Memory B cell (primary cell): ENCODE measurements around the gene TREX2.
"Not testable (repeated sequence)": the region's sequence is repeated elsewhere in the genome, so short reads cannot be mapped to it uniquely, and the experiment has no call there.

ENCODE experiments used
- ATAC-seq: fragments of 150-1000 bp; cut with Tn5 transposase; 2 replicates; pipeline ENCODE4 v1.10.0; 2021; ENCODE audit warnings: low read depth, mild to moderate bottlenecking, moderate library complexity
- DNase-seq, 2 donors: peaks; one replicate each; pipeline ENCODE4 v3.0.0; 2022; ENCODE audit warnings: low spot score in 2 of 2
- H3K27ac Mint-ChIP-seq: one replicate; pipeline ENCODE4 v1.8.0; 2022; ENCODE audit warnings: mild to moderate bottlenecking, moderate library complexity, mixed read lengths
- H3K27me3 Mint-ChIP-seq: one replicate; pipeline ENCODE4 v1.8.0; 2022; ENCODE audit warnings: mixed read lengths
- H3K36me3 Mint-ChIP-seq: one replicate; pipeline ENCODE4 v1.8.0; 2022; ENCODE audit warnings: mild to moderate bottlenecking, mixed read lengths
- H3K4me1 Mint-ChIP-seq: one replicate; pipeline ENCODE4 v1.8.0; 2022; ENCODE audit warnings: mixed read lengths
- H3K4me3 Mint-ChIP-seq: one replicate; pipeline ENCODE4 v1.8.0; 2022; ENCODE audit warnings: mild to moderate bottlenecking, moderate library complexity, mixed read lengths
- H3K9me3 Mint-ChIP-seq: one replicate; pipeline ENCODE4 v1.8.0; 2022; ENCODE audit warnings: mixed read lengths

TREX2 gene

DNA sequence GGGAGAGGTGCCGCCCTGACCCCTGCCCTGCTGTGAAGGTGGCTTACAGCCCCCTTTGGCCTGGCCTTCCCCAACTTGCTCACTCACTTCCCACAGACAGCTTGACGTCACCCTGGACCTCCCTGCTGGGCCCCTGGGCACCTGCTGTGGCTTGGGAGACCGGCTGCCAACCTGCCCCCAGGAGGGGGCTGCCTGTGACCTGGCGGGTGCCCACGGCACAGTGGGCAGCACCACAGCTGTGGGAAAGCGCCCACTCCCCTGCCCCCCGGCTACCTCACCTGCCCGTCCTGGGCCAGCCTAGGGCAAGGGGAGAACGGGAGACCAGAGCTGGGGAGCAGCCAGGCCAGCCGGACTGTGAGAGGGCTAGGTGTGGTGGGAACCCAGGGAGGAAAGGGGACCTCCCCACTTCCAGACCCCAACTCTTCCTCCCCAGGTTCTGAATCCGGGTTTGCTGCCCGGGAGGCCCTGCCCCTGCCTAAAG is 36.9 kb downstream of the TREX2 start:
- Mint-ChIP-seq H3K4me1 (peaks cover 9% of the 10 kb centered on the region), H3K36me3 (no peaks in the 10 kb centered on the region), H3K27ac (no peak overlapping the region), H3K9me3 (no peaks in the 10 kb centered on the region), H3K27me3 (no peaks in the 10 kb centered on the region), H3K4me3 (no peak overlapping the region)
- DNase-seq (no peak), ATAC-seq (no peak)

DNA sequence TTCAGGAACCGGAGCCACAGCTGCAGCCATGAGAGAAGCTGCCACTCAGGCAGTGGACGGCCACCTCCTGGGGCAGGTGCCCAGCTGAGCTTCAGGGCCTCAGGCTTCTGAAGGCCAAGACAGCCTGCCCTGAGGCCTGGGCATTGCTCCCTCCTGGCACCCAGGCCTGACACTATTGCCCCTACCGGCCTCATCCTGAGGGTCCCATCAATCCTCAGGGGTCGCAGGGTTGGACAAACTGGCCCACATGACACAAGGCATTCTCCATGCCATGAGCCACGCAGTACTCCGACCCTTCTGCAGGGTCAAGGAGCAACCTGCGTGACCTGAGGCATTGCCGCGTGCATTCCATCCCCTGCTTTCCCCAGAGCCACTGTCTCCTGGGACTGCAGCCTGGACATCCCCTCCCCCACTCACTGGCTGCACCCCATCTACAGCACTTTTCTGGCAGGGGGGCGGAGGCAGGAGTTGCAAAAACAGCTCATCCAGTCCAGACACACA is 37.6 kb downstream of the TREX2 start:
- Mint-ChIP-seq H3K36me3 (no peaks in the 10 kb centered on the region), H3K9me3 (no peaks in the 10 kb centered on the region), H3K27ac (no peak overlapping the region), H3K4me3 (no peak overlapping the region), H3K4me1 (peaks cover 9% of the 10 kb centered on the region), H3K27me3 (no peaks in the 10 kb centered on the region)
- ATAC-seq (no peak), DNase-seq (no peak)

DNA sequence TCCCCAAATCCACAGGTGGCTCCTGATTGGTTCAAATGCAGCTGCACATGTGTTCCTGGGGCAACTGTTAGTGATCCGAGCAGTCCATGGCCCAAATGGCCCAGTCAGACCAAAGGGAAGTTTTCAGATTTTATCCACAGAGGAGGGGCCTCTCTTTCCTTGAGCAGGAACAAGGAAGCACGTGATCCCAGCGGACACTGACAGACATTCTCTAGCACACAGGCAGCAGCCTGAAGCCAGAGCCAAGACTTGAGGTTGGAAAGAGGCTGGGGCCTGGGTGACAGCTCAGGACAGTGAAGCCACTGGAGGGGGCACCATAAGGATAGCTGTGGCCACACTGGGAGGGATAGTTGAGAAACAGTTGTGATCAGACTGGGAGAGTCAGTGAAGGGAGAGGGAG is 38.1 kb downstream of the TREX2 start:
- Mint-ChIP-seq H3K27me3 (no peaks in the 10 kb centered on the region), H3K36me3 (no peaks in the 10 kb centered on the region), H3K27ac (no peak overlapping the region), H3K9me3 (no peaks in the 10 kb centered on the region), H3K4me3 (no peak overlapping the region), H3K4me1 (peaks cover 9% of the 10 kb centered on the region)
- DNase-seq (no peak), ATAC-seq (no peak)

DNA sequence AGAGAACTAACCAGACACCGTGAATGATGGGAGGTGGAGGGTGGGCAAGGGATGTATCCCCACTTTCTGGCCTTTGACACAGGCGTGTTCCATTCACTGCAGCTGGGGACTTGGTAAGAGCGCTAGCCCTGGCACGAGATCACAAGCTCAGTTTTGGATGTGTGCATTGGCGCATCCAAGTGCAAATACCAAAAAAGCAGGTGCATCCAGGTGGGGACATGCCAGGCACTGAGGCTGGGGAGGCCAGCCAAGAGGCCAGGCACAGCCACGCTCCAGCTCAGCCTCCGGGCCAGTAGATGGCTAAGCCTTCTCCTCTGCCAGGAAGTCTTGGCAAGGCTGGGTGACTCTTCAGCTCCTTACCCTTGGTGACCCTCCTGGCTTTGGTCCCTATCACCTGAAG is 39.0 kb downstream of the TREX2 start:
- no peak overlapping the region for H3K4me3 Mint-ChIP-seq

DNA sequence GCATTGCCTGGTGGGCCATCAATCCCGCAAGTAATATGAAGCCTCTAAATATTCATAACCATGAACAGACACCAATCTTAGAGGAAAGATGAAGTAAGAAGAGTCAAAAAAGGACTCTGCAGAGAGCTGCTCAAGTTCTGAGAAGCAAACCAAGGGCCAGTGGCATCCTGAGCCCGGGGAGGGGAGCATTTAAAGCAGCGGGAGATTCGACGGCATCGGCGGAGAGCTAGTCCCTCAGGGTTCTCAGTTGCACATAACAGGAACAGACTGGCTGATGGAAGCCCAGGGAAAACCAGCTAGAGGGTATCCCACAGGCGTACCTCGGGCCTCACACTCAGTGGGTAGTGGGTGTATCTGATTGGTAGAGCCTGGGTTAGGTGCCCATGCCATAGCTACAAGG is 39.8 kb downstream of the TREX2 start:
- Mint-ChIP-seq H3K36me3 (no peaks in the 10 kb centered on the region), H3K27ac (no peak overlapping the region), H3K4me3 (no peak overlapping the region), H3K9me3 (no peaks in the 10 kb centered on the region), H3K4me1 (no peaks in the 10 kb centered on the region), H3K27me3 (no peaks in the 10 kb centered on the region)
- no peak for ATAC-seq
- no peak for DNase-seq

More for the DNA sequence above, 39.0 kb downstream of the TREX2 start:
- Mint-ChIP-seq H3K4me1 (peaks cover 2% of the 10 kb centered on the region), H3K36me3 (no peaks in the 10 kb centered on the region), H3K27ac (no peak overlapping the region), H3K9me3 (no peaks in the 10 kb centered on the region), H3K27me3 (no peaks in the 10 kb centered on the region)
- no peak for ATAC-seq
- DNase-seq: no peak

DNA sequence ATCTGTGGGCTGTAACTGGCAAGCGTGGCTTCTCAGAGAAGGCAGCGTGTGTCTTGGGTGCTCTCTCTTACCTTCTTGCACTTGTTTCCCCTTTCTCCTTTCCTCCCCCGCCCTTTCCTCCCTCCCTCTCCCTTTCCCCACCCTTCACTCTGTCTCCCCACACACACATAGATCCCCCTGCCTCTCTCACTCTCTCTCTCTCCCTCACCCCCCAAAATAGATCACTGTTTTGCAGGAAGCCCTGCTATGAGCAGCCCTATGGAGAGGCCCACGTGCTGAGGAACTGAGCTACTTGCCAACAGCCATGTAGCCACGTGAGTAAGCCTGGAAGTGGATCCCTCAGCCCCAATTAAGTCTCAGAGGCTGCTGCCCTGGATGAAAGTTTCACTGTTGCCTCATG is 40.4 kb downstream of the TREX2 start:
- Mint-ChIP-seq H3K4me3 (no peak overlapping the region), H3K36me3 (no peaks in the 10 kb centered on the region), H3K4me1 (no peaks in the 10 kb centered on the region), H3K27me3 (no peaks in the 10 kb centered on the region), H3K27ac (no peak overlapping the region), H3K9me3 (no peaks in the 10 kb centered on the region)
- DNase-seq (no peak), ATAC-seq (no peak)

DNA sequence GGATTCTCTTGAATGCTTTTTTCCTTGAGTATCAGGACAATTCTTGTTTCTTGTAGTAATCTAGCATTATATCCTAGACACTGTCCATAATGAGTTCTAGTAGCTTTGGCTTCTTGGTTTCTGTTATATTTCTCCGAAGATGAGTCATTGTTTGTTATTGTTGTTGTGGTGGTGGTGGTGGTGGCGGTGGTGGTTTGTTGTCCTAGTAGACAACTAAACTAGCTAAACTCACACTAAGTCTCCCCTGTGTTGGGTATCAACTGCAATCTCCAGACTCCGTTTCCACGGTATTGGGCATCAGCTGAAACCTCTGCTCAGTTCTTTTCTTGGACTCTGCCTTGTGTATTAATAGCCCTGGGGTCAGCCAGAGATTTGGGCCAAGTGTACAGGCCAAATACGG is 41.5 kb downstream of the TREX2 start:
- DNase-seq, H3K27me3 Mint-ChIP-seq, H3K4me1 Mint-ChIP-seq, H3K4me3 Mint-ChIP-seq, H3K36me3 Mint-ChIP-seq, ATAC-seq, H3K27ac Mint-ChIP-seq, H3K9me3 Mint-ChIP-seq: not testable (repeated sequence)

DNA sequence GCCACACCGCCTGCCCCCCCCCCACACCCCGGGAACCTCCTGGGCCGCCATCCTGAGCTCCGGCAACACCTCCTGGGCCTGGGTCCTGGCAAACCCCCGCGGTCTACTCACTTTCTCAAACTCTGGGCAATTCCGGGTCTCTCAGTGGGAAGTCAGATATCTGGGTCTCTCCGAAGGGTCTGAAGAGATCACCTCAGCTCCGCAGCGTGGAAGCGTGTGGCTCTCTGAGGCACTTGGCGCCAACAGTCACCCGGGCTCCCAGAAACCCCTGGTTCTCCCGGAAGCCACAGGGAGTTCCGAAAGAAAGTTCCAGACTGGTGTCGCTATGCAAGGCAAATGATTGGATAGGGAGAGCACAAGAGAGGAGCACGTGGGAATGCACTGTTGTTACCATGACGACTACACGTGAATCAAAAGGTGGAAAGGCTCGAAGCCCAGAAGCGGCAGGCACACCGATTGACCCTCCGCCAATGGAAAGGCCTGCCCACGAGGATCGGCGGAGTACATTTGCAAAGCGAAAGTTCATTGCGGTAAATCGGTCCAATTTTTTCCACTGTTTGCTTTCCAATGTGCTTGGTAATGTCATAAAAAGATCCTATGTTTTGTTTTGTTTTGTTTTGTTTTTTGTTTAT is 44.6 kb downstream of the TREX2 start, which contains the start of gene PNMA6E:
PNMA6E (minus strand) TSS at position 218 of the 632 bp plus-strand sequence. CDS start 2,501 bp downstream, outside the sequence.
- no peaks in the 10 kb centered on the region for H3K9me3 Mint-ChIP-seq
- no peak for DNase-seq
- peaks cover 2% of the 10 kb centered on the region for H3K27me3 Mint-ChIP-seq
- H3K36me3 Mint-ChIP-seq: no peaks in the 10 kb centered on the region
- ATAC-seq: no peak
- peaks cover 3% of the 10 kb centered on the region for H3K4me1 Mint-ChIP-seq
- H3K4me3 Mint-ChIP-seq: no peak within 1 kb of the TSS
- no peak within 1 kb of the TSS for H3K27ac Mint-ChIP-seq

DNA sequence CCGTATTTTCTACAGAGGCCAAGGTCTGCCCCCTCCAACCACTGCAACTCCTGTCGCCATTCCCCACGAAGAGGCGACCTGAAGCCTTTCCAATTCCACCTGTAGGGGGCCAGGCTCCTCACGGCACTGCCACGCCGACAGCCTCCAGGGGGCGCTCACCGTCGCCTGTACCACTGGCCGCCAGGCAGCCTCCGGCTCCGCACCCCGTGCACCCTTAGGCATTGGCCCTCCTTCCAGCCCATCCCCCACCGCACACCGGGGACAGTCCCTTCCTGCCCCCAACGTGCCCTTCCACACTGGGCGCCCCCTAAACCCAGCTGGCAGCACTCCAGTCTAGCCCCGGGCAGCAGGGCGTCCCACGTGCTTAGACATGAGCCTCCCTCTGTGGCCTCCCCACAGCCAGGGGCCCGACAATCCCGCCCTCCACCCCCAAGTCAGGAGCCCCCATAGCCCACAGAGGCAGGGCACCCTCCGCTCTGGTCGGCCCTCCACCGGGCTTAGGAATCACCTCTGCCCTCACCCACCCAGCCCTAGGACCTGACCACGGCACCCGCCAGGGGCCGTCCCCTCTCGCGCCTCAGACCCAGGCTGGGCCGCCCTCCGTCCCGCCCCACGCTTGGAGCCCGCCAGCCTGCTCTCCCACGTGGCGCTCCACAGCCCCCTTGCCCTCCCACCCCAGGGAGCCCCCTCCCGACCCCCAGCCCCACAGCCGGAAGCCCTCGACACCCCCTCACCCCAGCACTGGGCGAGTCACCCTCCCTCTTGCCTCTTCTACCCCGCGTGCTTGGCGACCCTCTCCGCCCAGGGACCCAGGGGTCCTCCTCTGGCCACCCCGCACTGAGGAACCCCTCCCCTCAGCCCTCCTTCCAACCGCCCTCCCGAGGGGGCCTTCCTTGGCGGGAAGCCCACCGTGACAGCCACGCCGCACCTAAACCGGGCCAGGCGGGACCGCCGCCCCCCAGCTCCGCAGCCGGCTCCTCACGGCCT is 45.4 kb downstream of the TREX2 start:
- H3K36me3 Mint-ChIP-seq: no peaks in the 10 kb centered on the region
- peaks cover 3% of the 10 kb centered on the region for H3K4me1 Mint-ChIP-seq
- H3K9me3 Mint-ChIP-seq: no peaks in the 10 kb centered on the region
- peak; percentile 38 to 46 for DNase-seq
- peak; percentile 82 for ATAC-seq
- H3K27me3 Mint-ChIP-seq: peaks cover 2% of the 10 kb centered on the region
- H3K27ac Mint-ChIP-seq: no peak overlapping the region
- H3K4me3 Mint-ChIP-seq: no peak overlapping the region

DNA sequence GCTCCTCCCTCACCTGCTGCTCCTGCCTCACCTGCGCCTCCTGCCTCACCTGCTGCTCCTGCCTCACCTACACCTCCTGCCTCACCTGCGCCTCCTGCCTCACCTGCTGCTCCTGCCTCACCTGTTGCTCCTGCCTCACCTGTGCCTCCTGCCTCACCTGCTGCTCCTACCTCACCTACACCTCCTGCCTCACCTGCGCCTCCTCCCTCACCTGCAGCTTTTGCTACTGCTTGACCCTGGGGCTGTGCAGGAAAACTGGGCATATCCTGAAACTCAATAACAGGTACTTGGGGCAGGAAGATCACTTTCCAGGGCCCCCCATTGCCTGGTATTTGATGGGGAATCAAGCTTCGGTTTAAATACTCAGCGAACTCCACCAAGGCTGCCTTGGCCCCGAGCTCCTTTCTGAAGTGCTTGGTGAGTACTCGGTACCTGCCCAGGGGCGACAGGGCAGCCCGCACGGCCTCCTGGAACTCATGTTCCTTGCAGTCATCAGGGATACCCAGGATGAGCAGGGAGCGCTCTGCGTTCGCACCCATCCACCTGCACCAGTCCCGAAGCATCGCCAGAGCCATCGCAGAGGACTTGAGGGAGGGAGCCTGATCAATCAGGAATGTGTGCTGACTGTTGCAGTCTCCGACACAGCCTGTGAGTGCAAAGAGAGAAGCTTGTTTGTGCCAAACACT is 47.4 kb downstream of the TREX2 start:
- H3K4me1 Mint-ChIP-seq: peaks cover 3% of the 10 kb centered on the region
- DNase-seq: no peak

DNA sequence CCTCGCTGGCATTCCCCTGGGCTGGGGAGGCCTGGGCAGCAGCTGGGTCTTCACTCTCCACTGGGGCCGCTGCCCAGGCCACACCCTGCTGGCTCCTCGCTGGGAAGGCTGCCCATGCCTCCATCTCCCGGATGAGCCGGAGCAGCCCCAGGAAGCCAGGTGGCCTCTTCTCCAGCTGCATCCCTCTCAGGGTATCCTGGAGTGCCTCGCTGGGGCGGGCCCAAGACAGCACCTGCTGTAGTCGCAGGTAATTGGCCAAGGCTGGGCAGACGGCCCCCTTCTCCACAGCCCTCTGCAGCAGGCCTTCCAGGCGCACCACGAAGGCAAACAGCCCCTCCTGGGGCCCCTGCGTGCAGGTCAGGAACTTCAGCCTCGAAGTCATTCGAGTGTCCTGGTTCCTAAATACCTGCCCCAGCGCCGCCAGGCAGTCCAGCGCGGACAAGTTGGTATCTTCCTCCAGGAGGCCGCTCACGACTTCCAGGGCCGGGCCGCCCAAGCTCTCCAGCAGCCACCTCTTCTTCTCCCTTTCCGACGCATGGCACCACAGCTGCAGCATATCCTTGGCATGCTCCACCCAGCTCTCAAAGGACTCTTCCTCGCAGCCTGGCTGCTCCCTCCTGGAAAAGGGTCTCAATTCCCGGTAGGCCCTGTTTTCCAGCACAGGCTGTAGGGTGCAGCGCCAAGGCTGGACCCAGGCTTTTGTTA is 48.4 kb downstream of the TREX2 start:
- peaks cover 4% of the 10 kb centered on the region for H3K27me3 Mint-ChIP-seq
- no peaks in the 10 kb centered on the region for H3K36me3 Mint-ChIP-seq
- no peak overlapping the region for H3K27ac Mint-ChIP-seq
- no peaks in the 10 kb centered on the region for H3K9me3 Mint-ChIP-seq
- peaks cover 3% of the 10 kb centered on the region for H3K4me1 Mint-ChIP-seq
- ATAC-seq (no peak), DNase-seq (no peak)
- H3K4me3 Mint-ChIP-seq: no peak overlapping the region

More for the DNA sequence above, 47.4 kb downstream of the TREX2 start:
- Mint-ChIP-seq H3K36me3 (no peaks in the 10 kb centered on the region), H3K4me3 (no peak overlapping the region), H3K27me3 (peaks cover 4% of the 10 kb centered on the region), H3K9me3 (no peaks in the 10 kb centered on the region), H3K27ac (no peak overlapping the region)
- ATAC-seq: no peak

DNA sequence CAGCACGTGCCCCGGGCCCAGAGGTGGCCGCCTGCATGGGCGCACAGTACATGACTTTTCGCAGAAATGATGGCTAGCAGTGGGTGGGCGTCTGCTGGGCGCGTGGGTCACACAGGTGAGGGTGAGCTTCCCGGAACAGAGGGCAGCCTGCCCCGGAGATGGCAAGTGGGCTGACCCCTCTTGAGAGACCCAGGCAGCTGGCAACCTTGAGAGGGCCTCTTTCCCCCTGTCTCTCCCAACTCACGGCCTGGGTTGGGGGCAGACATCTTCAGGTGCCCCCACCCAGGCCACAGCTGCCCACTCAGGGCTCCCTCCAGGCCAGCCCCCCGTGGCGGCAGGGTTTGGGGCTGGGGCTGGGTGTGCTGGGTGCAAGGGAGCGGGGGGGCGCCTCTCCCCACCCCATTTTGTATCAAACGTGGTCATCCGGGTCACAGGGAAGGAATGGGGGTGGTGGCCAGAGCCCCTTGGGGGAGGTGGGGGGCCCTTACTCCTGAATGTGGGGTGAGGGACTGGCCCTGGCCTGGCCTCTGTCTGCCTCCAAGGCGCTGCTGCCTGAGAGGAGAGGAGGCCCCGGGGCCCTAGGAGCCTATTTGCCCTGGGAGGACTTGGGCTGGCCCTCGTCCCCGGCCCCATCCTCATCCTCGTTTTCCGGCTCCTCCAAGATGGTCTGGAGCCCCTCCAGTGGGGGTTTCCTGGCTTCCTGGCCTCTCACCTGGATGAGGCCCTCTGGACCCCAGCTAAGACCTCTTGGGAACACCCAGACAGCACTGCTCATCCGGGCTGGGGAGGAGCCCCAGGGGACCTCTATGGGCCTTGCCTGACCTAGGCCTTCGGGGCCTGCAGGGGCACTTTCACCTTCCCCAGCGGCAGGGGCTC is 49.3 kb downstream of the TREX2 start:
- Mint-ChIP-seq H3K9me3 (no peaks in the 10 kb centered on the region), H3K27me3 (peaks cover 4% of the 10 kb centered on the region), H3K4me3 (no peak overlapping the region), H3K36me3 (no peaks in the 10 kb centered on the region), H3K4me1 (peaks cover 3% of the 10 kb centered on the region), H3K27ac (no peak overlapping the region)
- DNase-seq (no peak), ATAC-seq (no peak)
